ENCODE data around the gene CELSR1. TPM values are rescaled to one million over a fixed set of nuclear protein-coding genes. Genes with fewer than 3 reads are reported as not detected.

CELSR1 gene
- total RNA-seq, 1 donor from 2014 or later: 8.9 TPM

GRCh38 chr22:46561435-46561905, 24.1 kb upstream of the CELSR1 start:
- no peak overlapping the region for H3K27ac ChIP-seq (replicated peaks)
- H3K4me1 ChIP-seq: peaks cover 35% of the 10 kb centered on the region
- TF ChIP-seq CTCF (IDR thresholded peaks at IDR 0.05; ENCODE audit: borderline replicate concordance): no peak
- no peaks in the 10 kb centered on the region for H3K9me3 ChIP-seq (replicated peaks)
- H3K27me3 ChIP-seq (ENCODE audit: low read depth): no peaks in the 10 kb centered on the region
- intact Hi-C loops (cut with micrococcal nuclease): loop anchor here (10.0 kb wide), 1 partner anchor 113 kb away; no protein-coding TSS in a partner anchor
- DNase-seq: peak; percentile 6
- no peaks in the 10 kb centered on the region for H3K36me3 ChIP-seq
- no peak overlapping the region for H3K4me3 ChIP-seq

GRCh38 chr22:46560696-46561295, 23.4 kb upstream of the CELSR1 start:
- Histone ChIP-seq H3K4me3 (no peak overlapping the region), H3K36me3 (no peaks in the 10 kb centered on the region), H3K27me3 (ENCODE audit: low read depth) (no peaks in the 10 kb centered on the region), H3K9me3 (replicated peaks) (no peaks in the 10 kb centered on the region), H3K27ac (replicated peaks) (no peak overlapping the region), H3K4me1 (peaks cover 35% of the 10 kb centered on the region)
- intact Hi-C loops (cut with micrococcal nuclease): loop anchor here (10.0 kb wide), 1 partner anchor 114 kb away; no protein-coding TSS in a partner anchor
- TF ChIP-seq CTCF (IDR thresholded peaks at IDR 0.05; ENCODE audit: borderline replicate concordance): no peak
- DNase-seq: peak; percentile 11

- Histone ChIP-seq H3K4me3 (no peak overlapping the region), H3K36me3 (peaks cover 5% of the 10 kb centered on the region), H3K27me3 (ENCODE audit: low read depth) (no peaks in the 10 kb centered on the region), H3K27ac (replicated peaks) (peak overlapping the region; percentile 78), H3K4me1 (peaks cover 28% of the 10 kb centered on the region), H3K9me3 (replicated peaks) (peaks cover 3% of the 10 kb centered on the region)
- DNase-seq: peak; percentile 56
- no peak for TF ChIP-seq CTCF (IDR thresholded peaks at IDR 0.05; ENCODE audit: borderline replicate concordance)
- intact Hi-C loops (cut with micrococcal nuclease): no loop called here
These were observed 20.5 kb upstream of the CELSR1 start for GRCh38 chr22:46557736-46558480.

- Histone ChIP-seq H3K4me1 (peaks cover 28% of the 10 kb centered on the region), H3K4me3 (no peak overlapping the region), H3K27ac (replicated peaks) (peak overlapping the region; percentile 78), H3K9me3 (replicated peaks) (peaks cover 12% of the 10 kb centered on the region), H3K27me3 (ENCODE audit: low read depth) (no peaks in the 10 kb centered on the region), H3K36me3 (peaks cover 16% of the 10 kb centered on the region)
- TF ChIP-seq CTCF (IDR thresholded peaks at IDR 0.05; ENCODE audit: borderline replicate concordance): no peak
- no peak for DNase-seq
- intact Hi-C loops (cut with micrococcal nuclease): no loop called here
These were observed 19.4 kb upstream of the CELSR1 start for GRCh38 chr22:46556775-46557174.

GRCh38 chr22:46553189-46553588, 15.8 kb upstream of the CELSR1 start:
- peak; percentile 0 for DNase-seq
- peaks cover 12% of the 10 kb centered on the region for H3K9me3 ChIP-seq (replicated peaks)
- peaks cover 16% of the 10 kb centered on the region for H3K36me3 ChIP-seq
- intact Hi-C loops (cut with micrococcal nuclease): no loop called here
- H3K27ac ChIP-seq (replicated peaks): no peak overlapping the region
- peaks cover 28% of the 10 kb centered on the region for H3K4me1 ChIP-seq
- H3K4me3 ChIP-seq: no peak overlapping the region
- H3K27me3 ChIP-seq (ENCODE audit: low read depth): no peaks in the 10 kb centered on the region
- no peak for TF ChIP-seq CTCF (IDR thresholded peaks at IDR 0.05; ENCODE audit: borderline replicate concordance)
